HS-5 (cell line): ENCODE results near the gene TPM2.
"Not testable (repeated sequence)": the region's sequence is repeated elsewhere in the genome, so short reads cannot be mapped to it uniquely, and the experiment has no call there.

Experiments used
- DNase-seq: peaks from one replicate; pipeline ENCODE4 v3.0.0-alpha.2; 2012; ENCODE audit warnings: low read depth

TPM2 gene

DNA sequence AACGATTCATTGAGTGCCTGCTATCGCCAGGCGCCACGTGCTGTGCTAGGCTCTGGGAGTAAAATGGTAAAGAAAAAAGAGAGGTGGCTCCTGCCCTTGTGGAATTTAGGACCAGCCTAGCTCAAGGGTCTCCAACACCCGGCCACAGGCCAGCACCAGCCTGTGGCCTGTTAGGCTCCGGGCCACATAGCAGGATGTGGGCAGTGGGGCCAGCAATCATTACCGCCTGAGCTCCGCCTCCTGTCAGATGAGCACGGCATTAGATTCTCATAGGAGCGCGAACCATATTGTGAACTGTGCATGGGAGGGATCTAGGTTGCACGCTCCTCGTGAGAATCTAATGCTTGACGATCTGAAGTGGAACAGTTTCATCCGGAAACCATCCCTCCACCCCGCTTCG, 33.4 kb downstream of the TPM2 start:
- DNase-seq = no peak

DNA sequence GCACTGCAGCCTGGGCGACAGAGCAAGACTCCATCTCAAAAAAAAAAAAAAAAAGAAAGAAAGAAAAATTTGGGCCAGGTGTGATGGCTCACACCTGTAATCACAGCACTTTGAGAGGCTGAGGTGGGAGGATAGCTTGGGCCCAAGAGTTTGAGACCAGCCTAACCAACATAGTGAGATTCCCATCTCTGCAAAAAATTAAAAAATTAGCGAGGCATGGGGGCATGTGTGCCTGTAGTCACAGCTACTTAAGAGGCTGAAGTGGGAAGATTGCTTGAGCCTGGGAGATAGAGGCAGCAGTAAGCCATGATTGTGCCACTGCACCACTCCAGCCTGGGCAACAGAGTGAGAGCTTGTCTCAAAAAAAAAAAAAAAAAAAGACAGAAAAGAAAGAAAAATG, 36.1 kb downstream of the TPM2 start:
- DNase-seq = no peak

DNA sequence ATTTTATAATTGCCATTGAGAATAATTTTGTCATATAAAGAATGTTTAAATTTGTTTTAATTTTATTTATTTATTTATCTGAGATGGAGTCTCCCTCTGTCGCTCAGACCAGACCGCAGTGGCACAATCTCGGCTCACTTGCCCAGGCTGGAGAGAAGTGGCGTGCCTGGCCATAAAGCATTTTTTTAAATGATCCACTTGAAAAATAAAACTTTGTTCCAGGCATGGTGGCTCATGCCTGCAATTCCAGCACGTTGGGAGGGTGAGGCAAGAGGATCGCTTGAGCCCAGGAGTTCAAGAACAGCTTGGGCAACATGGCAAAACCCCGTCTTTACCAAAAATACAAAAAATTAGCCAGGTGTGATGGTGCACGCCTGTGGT, 36.9 kb downstream of the TPM2 start:
- DNase-seq = no peak

DNA sequence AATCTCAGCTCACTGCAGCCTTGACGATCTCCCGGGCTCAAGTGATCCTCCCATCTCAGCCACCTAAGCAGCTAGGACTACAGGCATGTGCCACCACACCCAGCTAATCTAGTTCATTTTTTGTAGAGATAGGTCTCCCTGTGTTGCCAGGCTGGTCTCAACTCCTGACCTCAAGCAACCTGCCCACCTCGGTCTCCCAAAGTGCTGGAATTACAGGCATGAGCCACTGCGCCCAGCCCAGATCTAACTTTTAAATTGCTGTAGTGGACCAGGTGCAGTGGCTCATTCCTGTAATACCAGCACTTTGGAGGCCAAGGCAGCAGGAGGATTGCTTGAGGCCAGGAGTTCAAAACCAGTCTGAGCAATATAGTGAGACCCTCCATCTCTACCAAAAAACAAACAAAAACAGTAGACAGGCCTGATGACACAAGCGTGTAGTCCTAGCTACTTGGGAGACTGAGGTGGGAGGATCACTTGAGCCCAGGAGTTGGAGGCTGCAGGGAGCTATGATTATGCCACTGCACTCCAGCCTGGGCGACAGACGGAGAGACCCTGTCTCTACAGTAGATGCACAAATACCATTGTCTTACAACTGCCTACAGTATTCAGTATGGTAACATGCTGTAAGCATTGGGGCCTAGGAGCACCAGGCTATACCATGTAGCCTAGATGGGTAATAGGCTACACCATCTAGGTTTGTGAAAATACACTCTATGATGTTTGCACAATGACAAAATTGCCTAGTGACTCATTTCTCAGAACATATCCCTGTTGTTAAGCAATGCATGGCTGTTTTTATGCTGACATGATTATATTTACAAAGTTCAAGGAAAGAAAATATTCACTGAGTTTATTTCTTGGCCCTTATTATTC, 37.5 kb downstream of the TPM2 start:
- DNase-seq = peak; percentile 28

DNA sequence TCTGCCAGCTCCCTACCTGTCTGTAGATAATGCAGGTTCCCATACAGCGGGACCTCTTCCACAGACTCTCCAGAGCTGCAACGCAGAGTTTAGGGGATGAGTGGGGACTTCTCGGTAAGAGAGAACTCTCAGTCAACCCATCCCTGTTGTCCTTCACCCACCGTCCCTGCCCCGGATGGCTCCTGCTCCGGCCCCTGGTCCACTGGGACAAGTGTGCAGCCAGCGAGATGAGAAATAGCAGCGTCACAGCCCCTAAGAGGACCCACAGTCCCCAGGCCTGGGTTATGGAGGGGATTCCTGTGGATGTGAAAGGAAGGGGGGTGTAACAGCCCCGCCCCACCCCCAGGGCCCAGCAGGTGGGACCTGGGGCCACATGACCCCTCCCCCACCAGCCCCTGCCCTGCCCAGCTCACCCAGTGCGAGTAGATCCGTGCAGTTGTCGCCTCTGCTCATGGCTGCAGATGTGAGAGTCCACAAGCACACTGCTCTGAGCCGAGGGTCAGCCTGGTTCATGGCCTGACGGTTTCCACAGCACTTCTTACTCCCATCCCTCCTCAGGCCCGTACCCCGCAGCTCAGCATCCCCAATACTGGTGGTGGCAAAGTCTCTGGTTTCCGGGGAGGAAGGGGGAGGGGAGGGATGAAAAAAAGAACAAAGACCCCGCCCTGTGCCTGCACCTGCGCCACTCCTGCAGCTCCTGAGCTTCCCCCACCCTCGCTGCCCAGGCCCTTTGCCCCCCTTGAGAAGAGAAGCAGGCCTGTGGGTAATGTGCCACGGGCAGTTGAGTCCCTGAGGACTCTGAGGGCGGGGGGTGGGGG, 39.2 kb downstream of the TPM2 start, which contains the start of gene SIT1:
TSS of gene SIT1 (minus strand) at position 591 of the 818 bp plus-strand sequence. CDS start at position 513, 78 bp downstream.
- DNase-seq = no peak

DNA sequence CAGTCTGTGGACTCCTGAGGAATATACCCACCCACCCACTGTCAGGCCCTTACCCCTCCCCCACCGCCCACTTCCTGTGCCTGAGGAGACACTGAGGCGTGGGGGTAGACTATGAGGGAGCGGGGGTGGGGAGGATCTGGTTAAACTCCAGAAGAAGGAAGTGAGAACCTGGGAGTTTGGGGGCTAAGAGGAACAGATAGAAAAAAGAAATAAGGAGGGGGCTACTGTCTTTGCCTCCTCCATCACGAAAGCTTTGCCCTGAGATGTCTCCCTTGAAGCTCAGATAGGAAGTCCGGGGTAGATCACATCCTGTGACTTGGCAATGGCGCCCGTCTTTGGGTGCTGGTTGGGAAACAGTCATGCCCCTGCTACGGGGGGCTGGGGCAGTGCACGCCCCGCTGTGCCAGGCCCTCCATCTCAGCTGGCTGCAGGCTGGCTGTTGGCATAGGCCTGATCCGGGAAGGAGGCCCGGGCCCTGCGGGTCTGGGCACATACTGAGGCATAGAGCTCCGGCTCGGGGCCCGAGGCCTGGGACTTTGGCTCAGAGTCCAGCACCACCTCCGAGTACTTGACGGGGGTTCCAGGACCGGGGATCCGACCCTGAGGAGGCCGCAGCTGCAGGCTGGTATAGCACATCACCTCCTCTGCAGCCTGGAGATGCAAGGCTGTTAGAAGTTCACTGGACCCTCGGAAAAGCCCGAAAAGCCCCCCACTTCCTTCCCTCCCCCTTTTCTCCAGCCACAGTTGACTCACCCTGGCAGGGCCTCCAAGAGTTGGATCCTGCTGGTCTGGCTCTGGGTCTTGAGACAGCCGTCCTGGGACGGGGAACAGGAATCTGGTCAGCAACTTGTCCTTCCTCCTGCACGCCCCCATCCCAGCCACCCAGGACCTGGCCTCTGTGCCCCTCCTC, 40.0 kb downstream of the TPM2 start:
- no peak for DNase-seq

DNA sequence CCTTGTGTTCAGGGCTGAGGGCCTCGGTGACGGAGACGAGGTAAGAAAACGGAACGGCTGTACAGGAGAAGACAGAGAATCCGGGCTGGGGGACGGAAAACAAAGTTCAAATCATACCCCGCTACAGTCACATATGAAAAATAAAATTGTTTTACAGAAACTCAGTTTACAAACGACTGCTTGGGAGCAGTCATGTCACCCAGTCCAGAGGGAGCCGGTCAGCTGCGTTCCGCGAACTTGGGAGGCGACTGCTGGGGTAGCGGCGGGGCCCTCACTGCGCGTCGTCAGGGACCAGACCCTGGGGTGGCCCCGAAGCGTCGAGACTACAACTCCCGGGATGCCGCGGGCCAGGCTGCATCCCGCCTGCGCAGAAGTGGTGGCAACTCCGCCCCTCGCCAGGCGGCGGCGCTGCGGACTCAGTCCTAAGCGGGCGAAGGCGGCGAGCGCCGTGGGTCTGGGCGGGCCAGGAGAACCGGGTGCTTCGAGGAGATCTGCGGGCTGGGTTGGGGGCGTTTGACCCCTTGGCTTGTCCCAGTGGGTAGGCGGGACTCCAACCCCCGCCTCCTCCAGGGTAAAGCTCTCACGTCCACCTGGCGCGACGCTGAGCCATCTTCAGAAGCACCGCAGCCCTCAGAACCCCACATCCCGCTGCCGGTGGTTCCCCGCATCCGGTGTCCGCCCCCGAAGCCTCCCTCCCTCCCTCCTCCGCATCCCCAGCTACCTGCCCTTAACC, 43.0 kb downstream of the TPM2 start:
- DNase-seq = peak; percentile 50

DNA sequence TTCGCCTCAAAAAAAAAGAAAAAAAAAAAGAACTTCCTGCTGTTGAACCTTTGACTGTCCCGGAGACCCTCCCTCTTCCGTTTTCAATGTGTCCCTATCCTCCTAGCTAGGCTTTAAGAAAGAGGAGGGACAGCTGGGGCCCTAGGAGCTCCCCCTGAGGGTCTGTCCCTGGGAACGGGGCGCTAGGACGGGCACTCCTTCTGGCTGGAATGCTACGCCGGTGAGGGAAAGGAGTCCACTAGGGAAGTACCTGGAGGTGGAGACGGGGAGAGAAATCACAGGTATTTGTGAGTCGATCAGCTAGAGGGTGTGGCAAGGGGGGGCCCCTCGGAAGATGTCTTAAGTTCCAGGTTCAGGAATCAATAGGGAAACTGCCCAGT, 43.6 kb downstream of the TPM2 start:
- no peak for DNase-seq

DNA sequence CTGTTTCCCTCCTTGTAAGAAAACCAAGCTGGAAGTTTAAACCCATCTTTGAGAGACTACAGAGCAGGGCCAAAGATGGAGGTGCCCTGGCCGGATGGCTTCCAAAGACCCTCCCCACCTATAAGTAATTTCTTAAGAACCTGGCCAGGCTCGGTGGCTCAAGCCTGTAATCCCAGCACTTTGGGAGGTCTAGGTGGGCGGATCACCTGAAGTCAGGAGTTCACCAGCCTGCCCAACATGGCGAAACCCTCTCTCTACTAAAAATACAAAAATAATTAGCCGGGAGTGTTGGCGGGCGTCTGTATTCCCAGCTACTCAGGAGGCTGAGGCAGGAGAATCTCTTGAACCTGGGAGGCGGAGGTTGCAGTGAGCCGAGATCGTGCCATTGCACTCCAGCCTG, 44.0 kb downstream of the TPM2 start:
- DNase-seq = not testable (repeated sequence)

DNA sequence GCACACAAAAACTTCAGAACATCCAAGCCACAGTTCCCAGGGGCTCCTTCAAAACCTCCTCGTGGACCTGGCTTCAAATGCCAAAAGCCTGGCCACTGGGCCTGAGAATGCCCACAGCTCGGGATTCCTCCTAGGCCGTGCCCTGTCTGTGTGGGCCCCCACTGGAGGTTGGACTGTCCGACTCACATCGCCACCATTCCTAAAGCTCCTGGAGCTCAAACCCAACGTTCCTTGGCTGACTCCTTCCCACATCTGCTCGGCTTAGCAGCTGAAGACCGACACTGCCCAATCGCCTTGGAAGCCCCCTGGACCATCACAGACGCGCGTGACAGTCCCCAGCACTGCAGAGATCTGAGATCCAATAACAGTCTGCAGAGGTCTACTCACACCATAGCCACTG, 46.7 kb downstream of the TPM2 start:
- no peak for DNase-seq

DNA sequence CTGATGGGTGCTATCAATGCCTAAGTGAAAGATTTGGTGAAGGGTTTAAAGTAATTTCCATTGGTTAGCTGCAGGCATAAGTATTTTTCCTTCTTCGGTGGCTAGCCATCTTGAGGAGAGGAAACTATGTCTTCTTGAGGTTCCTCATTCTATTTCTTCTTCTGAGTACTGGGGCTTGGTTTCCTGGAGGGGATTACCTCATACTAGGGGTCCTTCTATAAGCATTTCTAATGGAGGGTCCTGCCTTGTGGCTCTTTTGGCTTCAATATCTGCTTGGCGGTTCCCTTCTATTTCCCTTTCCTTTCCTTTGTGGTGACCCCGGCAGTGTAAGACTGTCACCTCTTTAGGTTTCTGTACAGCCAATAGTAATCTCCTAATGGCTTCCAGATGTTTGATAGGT, 48.2 kb downstream of the TPM2 start:
- DNase-seq = not testable (repeated sequence)

DNA sequence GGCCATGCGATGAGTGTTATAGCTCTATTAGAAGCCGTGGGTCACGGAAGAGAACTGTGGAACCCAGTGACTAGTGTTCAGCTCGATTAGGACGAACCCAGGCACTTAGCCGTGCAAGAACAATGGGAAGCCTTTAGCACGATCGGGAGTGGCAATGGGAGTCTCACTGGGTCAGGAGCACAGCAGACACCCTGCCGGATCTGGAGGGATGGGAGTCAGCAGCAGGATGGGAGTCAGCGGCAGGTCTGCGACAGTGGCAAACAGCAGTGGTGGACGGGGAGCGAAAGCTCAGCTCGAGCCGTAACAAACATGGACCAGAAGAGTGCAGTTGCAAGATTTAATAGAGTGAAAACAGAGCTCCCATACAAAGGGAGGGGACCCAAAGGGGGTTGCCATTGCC, 49.3 kb downstream of the TPM2 start:
- not testable (repeated sequence) for DNase-seq

DNA sequence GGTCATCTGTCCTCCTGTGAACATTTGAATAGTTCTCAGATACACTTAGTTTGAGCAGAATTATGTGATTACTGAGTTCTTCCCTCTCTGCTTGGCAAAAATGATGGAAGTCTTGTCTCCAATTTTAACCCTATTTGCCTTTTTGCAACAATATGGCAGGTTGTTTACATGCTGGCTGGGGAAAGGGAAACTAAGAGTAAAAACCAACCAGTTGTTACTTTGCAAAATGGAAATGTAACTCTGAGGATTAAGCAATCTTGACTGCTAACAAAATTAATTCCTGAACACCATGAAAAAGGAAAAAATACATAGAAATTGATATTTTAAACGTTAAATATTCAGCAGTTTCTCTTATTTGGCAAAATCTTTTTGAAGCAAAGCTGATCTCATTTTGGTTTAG, 50.1 kb downstream of the TPM2 start:
- DNase-seq = no peak

DNA sequence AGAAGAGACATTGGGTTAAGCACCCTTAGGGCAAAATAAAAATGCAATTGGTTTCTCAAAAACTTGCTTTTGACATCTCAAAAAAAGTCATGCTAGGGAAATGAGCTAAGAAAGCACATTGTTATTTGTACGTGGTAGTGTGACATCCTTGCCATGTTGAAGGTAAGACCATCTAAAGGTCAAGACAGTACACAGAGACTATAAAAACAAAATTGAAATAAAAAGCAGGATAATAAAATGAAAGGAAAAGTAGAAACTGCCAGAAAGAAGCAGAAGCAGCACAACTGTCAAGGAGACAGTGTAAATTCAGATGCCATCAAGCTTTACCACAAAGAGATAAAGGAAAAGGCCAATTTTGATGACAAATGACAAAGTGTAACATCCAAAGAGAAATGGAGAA, 50.5 kb downstream of the TPM2 start:
- DNase-seq = not testable (repeated sequence)

DNA sequence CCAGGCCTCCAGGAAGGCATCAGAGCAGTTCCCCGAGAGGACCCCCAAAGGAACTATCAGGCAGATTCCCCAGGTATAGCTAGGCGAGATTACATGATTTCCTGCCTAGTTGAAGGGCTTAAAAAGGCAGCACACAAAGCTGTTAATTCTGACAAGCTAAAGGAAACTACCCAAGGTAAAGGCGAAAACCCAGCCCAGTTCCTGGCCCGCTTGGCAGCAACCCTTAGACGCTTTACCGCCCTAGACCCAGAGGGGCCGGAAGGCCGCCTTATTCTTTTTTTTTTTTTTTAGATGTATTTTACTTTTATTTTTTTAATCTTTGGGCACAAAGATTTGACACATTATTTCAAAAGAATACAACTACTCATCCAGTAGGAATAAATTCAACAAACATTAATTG, 51.0 kb downstream of the TPM2 start:
- not testable (repeated sequence) for DNase-seq

DNA sequence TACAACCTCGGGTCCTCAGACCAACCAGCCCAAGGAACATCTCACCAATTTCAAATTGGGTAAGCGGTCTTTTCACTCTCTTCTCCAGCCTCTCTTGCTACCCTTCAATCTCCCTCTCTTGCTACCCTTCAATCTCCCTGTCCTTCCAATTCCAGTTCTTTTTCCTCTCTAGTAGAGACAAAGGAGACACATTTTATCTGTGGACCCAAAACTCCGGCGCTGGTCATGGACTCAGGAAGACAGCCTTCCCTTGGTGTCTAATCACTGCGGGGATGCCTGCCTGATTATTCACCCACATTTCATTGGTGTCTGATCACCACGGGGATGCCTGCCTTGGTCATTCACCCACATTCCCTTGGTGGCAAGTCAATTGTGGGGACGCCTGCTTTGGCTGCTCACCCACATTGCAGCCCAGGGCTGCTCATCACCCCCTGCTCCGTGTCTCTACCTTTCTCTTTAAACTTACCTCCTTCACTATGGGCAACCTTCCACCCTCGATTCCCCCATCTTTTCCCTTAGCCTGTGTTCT, 52.2 kb downstream of the TPM2 start:
- not testable (repeated sequence) for DNase-seq

DNA sequence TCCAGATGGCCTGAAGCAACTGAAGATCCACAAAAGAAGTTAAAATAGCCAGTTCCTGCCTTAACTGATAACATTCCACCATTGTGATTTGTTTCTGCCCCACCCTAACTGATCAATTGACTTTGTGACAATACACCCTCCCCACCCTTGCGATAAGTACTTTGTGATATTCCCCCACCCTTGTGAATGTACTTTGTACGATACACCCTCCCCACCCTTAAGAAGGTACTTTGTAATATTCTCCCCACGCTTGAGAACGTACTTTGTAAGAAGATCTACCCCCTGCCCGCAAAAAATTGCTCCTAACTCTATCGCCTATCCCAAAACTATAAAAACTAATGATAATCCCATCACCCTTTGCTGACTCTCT, 52.9 kb downstream of the TPM2 start:
- DNase-seq = not testable (repeated sequence)

DNA sequence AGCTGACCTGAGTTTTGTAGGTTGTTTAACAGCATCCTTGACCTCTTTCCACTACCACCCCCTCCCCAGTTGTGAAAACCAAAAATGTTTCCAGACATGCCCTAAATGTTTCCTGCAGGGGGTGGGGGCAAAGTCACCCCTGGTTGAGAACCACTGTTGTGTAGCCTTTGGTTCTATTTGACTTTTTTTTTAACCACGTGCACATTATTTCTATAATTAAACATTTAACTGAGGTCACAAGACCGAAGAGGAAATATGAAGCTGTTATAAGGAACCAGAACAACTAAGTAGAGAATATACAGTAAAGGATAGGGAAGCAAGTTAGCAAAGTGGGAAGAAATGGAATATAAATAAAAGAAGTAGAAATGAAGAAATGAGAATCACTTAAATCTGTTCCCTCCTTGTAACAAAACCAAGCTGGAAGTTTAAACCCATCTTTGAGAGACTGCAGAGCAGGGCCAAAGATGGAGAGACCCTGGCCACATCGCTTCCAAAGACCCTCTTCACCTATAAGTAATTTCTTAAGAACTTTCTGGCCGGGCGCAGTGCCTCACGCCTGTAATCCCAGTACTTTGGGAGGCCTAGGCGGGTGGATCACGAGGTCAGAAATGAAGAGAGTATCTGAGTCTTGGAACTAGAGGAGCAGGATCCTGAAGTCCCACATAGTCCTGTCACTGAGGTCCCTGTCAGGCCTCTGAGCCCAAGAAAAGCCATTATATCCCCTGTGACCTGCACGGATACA, 53.4 kb downstream of the TPM2 start:
- no peak for DNase-seq

DNA sequence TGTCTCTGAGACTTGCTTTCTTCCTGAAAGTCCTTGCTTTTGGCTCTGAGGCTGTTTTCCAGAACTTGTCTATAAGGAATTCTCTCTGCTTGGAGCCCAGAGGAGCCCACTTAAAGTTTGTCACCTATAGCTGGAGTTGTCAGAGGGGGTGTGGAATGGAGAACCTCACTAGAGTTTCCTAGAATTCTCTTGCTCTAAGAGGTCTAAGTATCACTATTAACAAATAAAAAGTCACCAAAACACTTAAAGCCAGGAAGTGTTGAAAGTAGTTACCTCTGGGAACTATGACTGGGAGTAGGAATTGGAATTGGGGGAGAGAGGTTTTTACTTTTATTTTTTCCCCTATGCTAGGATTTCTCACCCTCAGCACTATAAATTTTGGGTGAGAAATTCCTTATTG, 54.0 kb downstream of the TPM2 start:
- DNase-seq = no peak
